Calu3 (cell line): ENCODE results near the gene BMP15. TPM values are rescaled to one million over a fixed set of nuclear protein-coding genes. Genes with fewer than 3 reads are reported as not detected.

Experiments
- BruUV-seq: library from RNA; stranded (reverse); fragments of 400-500 nt; replicated peaks from 2 replicates; lab custom pipeline; 2021; lab: Mats Ljungman, UMichigan
- CTCF ChIA-PET: fragments of 300-600 bp; sonication (Branson Sonifier 250); formaldehyde crosslinking; loops from one replicate; lab custom pipeline; 2022; ENCODE audit warnings: antibody characterized with exemption; lab: Charles Lee
- DNase-seq: peaks from one replicate; pipeline ENCODE4 v3.0.0; 2022
- H3K27ac Mint-ChIP-seq: one replicate; pipeline ENCODE4 v1.8.0; 2022; ENCODE audit warnings: mixed read lengths; ENCODE audit not compliant: unreplicated experiment
- H3K27me3 Mint-ChIP-seq: one replicate; pipeline ENCODE4 v1.8.0; 2022; ENCODE audit warnings: mixed read lengths; ENCODE audit not compliant: unreplicated experiment
- H3K36me3 Mint-ChIP-seq: one replicate; pipeline ENCODE4 v1.8.0; 2022; ENCODE audit warnings: mild to moderate bottlenecking, moderate library complexity, mixed read lengths; ENCODE audit not compliant: insufficient read depth, unreplicated experiment
- H3K4me1 Mint-ChIP-seq: one replicate; pipeline ENCODE4 v1.8.0; 2022; ENCODE audit warnings: mild to moderate bottlenecking, low read depth, mixed read lengths; ENCODE audit not compliant: unreplicated experiment
- H3K4me3 Mint-ChIP-seq: one replicate; pipeline ENCODE4 v1.8.0; 2022; ENCODE audit warnings: mild to moderate bottlenecking, low read depth, moderate library complexity, mixed read lengths; ENCODE audit not compliant: unreplicated experiment
- H3K9me3 Mint-ChIP-seq: one replicate; pipeline ENCODE4 v1.8.0; 2022; ENCODE audit warnings: low read depth, mixed read lengths; ENCODE audit not compliant: unreplicated experiment
- CTCF ChIP-seq: fragments of 200-600 bp; IDR thresholded peaks from one replicate; pipeline ENCODE4 v1.8.0; 2022; ENCODE audit warnings: antibody characterized with exemption; ENCODE audit not compliant: unreplicated experiment
- intact Hi-C: fragments of 100-400 bp; cut with micrococcal nuclease; formaldehyde crosslinking; loops from one replicate; pipeline ENCODE4 v1.10.0; 2022; ENCODE audit not compliant: unreplicated experiment
- total RNA-seq: library from RNA; stranded (reverse); gene quantifications from 2 replicates; pipeline ENCODE4 v1.2.3, GENCODE V29; 2022

The BMP15 gene
- total RNA-seq, 1 experiment from 2014 or later, result not detected

- intact Hi-C loops, result no loop called here
- no TSS peak for BruUV-seq
- no peaks in the 10 kb centered on the region for H3K36me3 Mint-ChIP-seq
- H3K9me3 Mint-ChIP-seq, result no peaks in the 10 kb centered on the region
- H3K27ac Mint-ChIP-seq, result no peak overlapping the region
- DNase-seq, result no peak
- CTCF ChIA-PET, result no interaction called here
- H3K4me1 Mint-ChIP-seq, result no peaks in the 10 kb centered on the region
- H3K27me3 Mint-ChIP-seq, result no peaks in the 10 kb centered on the region
- TF ChIP-seq CTCF, result no peak
- no peak overlapping the region for H3K4me3 Mint-ChIP-seq
These were observed 53.3 kb downstream of the BMP15 start for GRCh38 chrX:50963842-50964241.

Other genes starting within 250 kb of the BMP15 start
- gene SHROOM4, start 96.5 kb upstream of the BMP15 start, total RNA-seq, result 2.7 and 3.2 TPM in 2 replicates